Mesenchymal stem cell (in vitro differentiated cells and primary cell): Measurements from ENCODE around the gene XCL1.
"Not testable (repeated sequence)": the region's sequence is repeated elsewhere in the genome, so short reads cannot be mapped to it uniquely, and the experiment has no call there.

ENCODE experiments used
- DNase-seq: peaks from one replicate; pipeline ENCODE4 v3.0.0-alpha.2; 2013
- H2AFZ ChIP-seq: one replicate; pipeline ENCODE4 v1.6.1; 2013; ENCODE audit warnings: low read depth, mild to moderate bottlenecking, control low read depth, inconsistent platforms, low read length, moderate library complexity
- H2AK5ac ChIP-seq: 2 replicates; pipeline ENCODE4 v1.6.1; 2013; ENCODE audit warnings: low read length, moderate library complexity, mild to moderate bottlenecking, inconsistent platforms; ENCODE audit not compliant: severe bottlenecking
- H2BK120ac ChIP-seq: one replicate; pipeline ENCODE4 v1.6.1; 2013; ENCODE audit warnings: low read depth, mild to moderate bottlenecking, inconsistent platforms, low read length, moderate library complexity
- H2BK12ac ChIP-seq, 2 experiments: one replicate each; pipeline ENCODE4 v1.6.1; 2013; ENCODE audit warnings: inconsistent platforms in 2 of 2, low read length in 2 of 2, mild to moderate bottlenecking in 2 of 2, moderate library complexity in 2 of 2, control low read depth in 1 of 2
- H2BK15ac ChIP-seq: one replicate; pipeline ENCODE4 v1.6.1; 2013; ENCODE audit warnings: mild to moderate bottlenecking, low read depth, inconsistent platforms; ENCODE audit not compliant: poor library complexity, severe bottlenecking
- H2BK5ac ChIP-seq: 2 replicates; pipeline ENCODE4 v1.6.1; 2013; ENCODE audit warnings: low read depth, mild to moderate bottlenecking, low read length, control low read depth, inconsistent platforms; ENCODE audit not compliant: poor library complexity, severe bottlenecking
- H3K14ac ChIP-seq, 2 experiments: one replicate each; pipeline ENCODE4 v1.6.1; 2013; ENCODE audit warnings: inconsistent platforms in 2 of 2, low read length in 2 of 2, control low read depth in 1 of 2, mild to moderate bottlenecking in 1 of 2, moderate library complexity in 1 of 2
- H3K18ac ChIP-seq, 2 experiments: one replicate each; pipeline ENCODE4 v1.6.1; 2013; ENCODE audit warnings: inconsistent platforms in 2 of 2, low read length in 2 of 2, control low read depth in 1 of 2, low read depth in 1 of 2, mild to moderate bottlenecking in 1 of 2
- H3K23ac ChIP-seq, 2 experiments: one replicate each; pipeline ENCODE4 v1.6.1; 2013; ENCODE audit warnings: inconsistent platforms in 2 of 2, low read length in 2 of 2, mild to moderate bottlenecking in 2 of 2, moderate library complexity in 2 of 2, control low read depth in 1 of 2
- H3K27ac ChIP-seq: 2 replicates; pipeline ENCODE4 v1.5.1; 2013; ENCODE audit warnings: mild to moderate bottlenecking, moderate library complexity, low read length, control low read depth, inconsistent platforms; ENCODE audit not compliant: poor library complexity, severe bottlenecking
- H3K27me3 ChIP-seq, 2 experiments: 2 replicates each; pipeline versions ENCODE4 v1.6.1 to v1.7.0; 2013; ENCODE audit warnings: low read length in 2 of 2, mild to moderate bottlenecking in 2 of 2, moderate library complexity in 2 of 2, control low read depth in 1 of 2, inconsistent platforms in 1 of 2; ENCODE audit not compliant: control insufficient read depth in 1 of 2, insufficient read depth in 1 of 2
- H3K36me3 ChIP-seq, 2 experiments: 2 replicates each; pipeline versions ENCODE4 v1.6.1 to v1.7.0; 2013; ENCODE audit warnings: low read length in 2 of 2, control low read depth in 1 of 2, inconsistent platforms in 1 of 2, low read depth in 1 of 2, mild to moderate bottlenecking in 1 of 2; ENCODE audit not compliant: insufficient read depth in 2 of 2, control insufficient read depth in 1 of 2
- H3K4ac ChIP-seq, 2 experiments: one replicate each; pipeline ENCODE4 v1.6.1; 2013; ENCODE audit warnings: inconsistent platforms in 2 of 2, low read length in 2 of 2, mild to moderate bottlenecking in 2 of 2, moderate library complexity in 2 of 2, control low read depth in 1 of 2, low read depth in 1 of 2
- H3K4me1 ChIP-seq: 2 replicates; pipeline ENCODE4 v1.6.1; 2013; ENCODE audit warnings: low read depth, low read length, control low read depth; ENCODE audit not compliant: control insufficient read depth, insufficient read depth
- H3K4me2 ChIP-seq: 2 replicates; pipeline ENCODE4 v1.6.1; 2013; ENCODE audit warnings: low read length, mild to moderate bottlenecking, inconsistent platforms; ENCODE audit not compliant: poor library complexity, severe bottlenecking
- H3K4me3 ChIP-seq, 2 experiments: 2 replicates each; pipeline versions ENCODE4 v1.5.1 to v1.7.0; 2013; ENCODE audit warnings: low read length in 2 of 2, mild to moderate bottlenecking in 2 of 2, control low read depth in 1 of 2, low read depth in 1 of 2; ENCODE audit not compliant: insufficient read depth in 1 of 2
- H3K79me1 ChIP-seq: replicated peaks from 2 replicates; pipeline ENCODE4 v1.6.1; 2013; ENCODE audit warnings: mild to moderate bottlenecking, control low read depth, low read length, inconsistent platforms; ENCODE audit not compliant: poor library complexity, severe bottlenecking
- H3K9ac ChIP-seq: 2 replicates; pipeline ENCODE4 v1.7.0; 2013; ENCODE audit warnings: mild to moderate bottlenecking, low read length, moderate library complexity
- H3K9me3 ChIP-seq: 2 replicates; pipeline ENCODE4 v1.7.0; 2013; ENCODE audit warnings: mild to moderate bottlenecking, low read length; ENCODE audit not compliant: control insufficient read depth
- H4K8ac ChIP-seq: one replicate; pipeline ENCODE4 v1.6.1; 2013; ENCODE audit warnings: inconsistent platforms, mild to moderate bottlenecking, low read length, moderate library complexity
- H4K91ac ChIP-seq: one replicate; pipeline ENCODE4 v1.6.1; 2013; ENCODE audit warnings: mild to moderate bottlenecking, low read length, inconsistent platforms
- WGBS: methylation state at CpG from one replicate; pipeline ENCODE4 v1.1.7; 2013; ENCODE audit warnings: mixed read lengths; 5-methylcytosine and 5-hydroxymethylcytosine counted together

The XCL1 gene

DNA sequence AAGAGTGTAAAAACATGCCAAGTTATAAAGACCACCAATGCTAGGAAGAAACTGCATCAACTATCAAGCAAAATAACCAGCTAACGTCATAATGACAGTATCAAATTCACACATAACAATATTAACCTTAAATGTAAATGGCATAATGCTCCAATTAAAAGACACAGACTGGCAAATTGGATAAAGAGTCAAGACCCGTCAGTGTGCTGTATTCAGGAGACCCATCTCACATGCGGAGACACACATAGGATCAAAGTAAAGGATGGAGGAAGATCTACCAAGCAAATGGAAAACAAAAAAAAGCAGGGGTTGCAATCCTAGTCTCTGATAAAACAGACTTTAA, 29.9 kb upstream of the XCL1 start:
- not testable (repeated sequence) for H2BK12ac ChIP-seq, H3K27me3 ChIP-seq, H3K4me3 ChIP-seq, H2BK120ac ChIP-seq, H3K18ac ChIP-seq, H3K14ac ChIP-seq, H2BK5ac ChIP-seq, H2AK5ac ChIP-seq, H3K36me3 ChIP-seq, H2BK15ac ChIP-seq, H3K4ac ChIP-seq, H3K79me1 ChIP-seq, H3K27ac ChIP-seq, H4K91ac ChIP-seq, H4K8ac ChIP-seq, H3K9ac ChIP-seq, H3K4me2 ChIP-seq, H2AFZ ChIP-seq, H3K23ac ChIP-seq, H3K9me3 ChIP-seq, DNase-seq, H3K4me1 ChIP-seq
- 76% methylated on average over 3 of the region's 3 CpGs for whole genome bisulfite sequencing

DNA sequence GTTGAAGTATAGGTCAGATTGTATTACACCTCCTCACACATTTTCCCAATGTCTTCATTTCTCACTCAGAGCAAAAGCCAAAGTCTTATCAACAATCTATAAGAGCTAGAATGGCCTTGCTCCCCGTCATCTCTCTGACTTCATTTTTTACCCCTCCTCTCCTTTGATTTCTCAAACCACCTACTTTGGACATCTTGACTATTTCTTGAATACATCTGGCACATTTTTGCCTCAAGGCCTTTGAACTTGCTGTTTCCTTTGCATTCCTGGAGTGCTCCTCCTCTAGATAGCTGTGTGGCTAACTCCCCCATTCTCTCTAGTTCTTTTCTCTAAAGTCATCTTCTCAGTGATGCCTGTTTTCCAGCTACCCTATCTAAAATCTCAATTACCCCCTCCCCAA, 25.4 kb upstream of the XCL1 start:
- Histone ChIP-seq H2BK12ac (no peak overlapping the region), H2BK15ac (no peak overlapping the region), H2AFZ (no peak overlapping the region), H2AK5ac (no peak overlapping the region), H3K18ac (no peak overlapping the region), H2BK120ac (no peak overlapping the region), H3K4me3 (no peak overlapping the region), H3K4me2 (no peak overlapping the region), H2BK5ac (no peak overlapping the region), H3K23ac (no peak overlapping the region), H3K27me3 (no peaks in the 10 kb centered on the region), H3K79me1 (no peaks in the 10 kb centered on the region), H4K91ac (no peak overlapping the region), H3K14ac (no peak overlapping the region), H3K9me3 (no peaks in the 10 kb centered on the region), H3K9ac (no peak overlapping the region), H3K4ac (no peak overlapping the region), H4K8ac (no peak overlapping the region), H3K36me3 (no peaks in the 10 kb centered on the region), H3K4me1 (no peaks in the 10 kb centered on the region), H3K27ac (no peak overlapping the region)
- peak; percentile 10 for DNase-seq
- WGBS, result 76% methylated on average over 1 of the region's 1 CpG

DNA sequence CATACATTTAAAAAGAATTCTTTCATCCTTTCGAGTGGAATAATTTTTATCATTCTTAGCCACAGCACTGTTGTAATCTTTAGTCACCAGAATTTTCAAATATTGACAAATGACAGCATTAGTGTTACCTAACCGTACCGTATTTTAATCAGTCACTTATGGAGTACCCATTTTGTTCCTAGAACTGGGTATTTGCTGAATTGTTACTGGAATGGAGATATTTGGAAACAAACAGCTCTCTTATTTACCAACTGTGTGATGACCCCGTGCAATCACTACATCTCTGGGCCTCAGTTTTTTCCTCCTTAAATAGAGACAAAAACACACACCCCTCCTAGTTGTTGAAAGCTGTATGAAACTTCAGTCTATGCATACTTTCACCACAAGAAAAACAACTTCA, 24.7 kb upstream of the XCL1 start:
- 88% methylated on average over 4 of the region's 4 CpGs for WGBS

DNA sequence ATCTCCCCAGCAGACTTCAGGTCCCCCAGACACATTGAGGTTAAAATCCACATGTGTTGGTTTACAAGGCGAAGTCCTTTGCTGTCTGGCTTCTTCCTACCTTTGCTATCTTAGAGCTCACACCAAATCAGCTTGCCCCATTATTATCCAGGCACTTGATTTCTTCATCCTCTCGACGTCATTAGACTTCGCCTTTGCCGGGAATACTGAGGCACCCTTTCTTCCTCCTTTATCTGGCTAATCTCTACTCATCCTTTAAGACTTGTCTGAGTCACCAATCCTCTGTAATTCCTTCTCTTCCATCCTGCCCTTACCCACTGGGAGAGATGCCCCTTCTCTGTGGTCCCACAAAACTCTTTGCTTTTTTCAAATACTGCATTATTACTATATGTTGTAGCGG, 23.4 kb upstream of the XCL1 start:
- no peaks in the 10 kb centered on the region for H3K79me1 ChIP-seq
- H2BK12ac ChIP-seq, result no peak overlapping the region
- no peaks in the 10 kb centered on the region for H3K9me3 ChIP-seq
- DNase-seq, result no peak
- no peak overlapping the region for H3K18ac ChIP-seq
- 90% methylated on average over 5 of the region's 6 CpGs for WGBS
- no peak overlapping the region for H3K4ac ChIP-seq
- no peak overlapping the region for H3K4me3 ChIP-seq
- no peak overlapping the region for H3K14ac ChIP-seq
- H2BK120ac ChIP-seq, result no peak overlapping the region
- H4K91ac ChIP-seq, result no peak overlapping the region
- H2BK5ac ChIP-seq, result no peak overlapping the region
- H3K23ac ChIP-seq, result no peak overlapping the region
- H2BK15ac ChIP-seq, result no peak overlapping the region
- H3K36me3 ChIP-seq, result no peaks in the 10 kb centered on the region
- no peaks in the 10 kb centered on the region for H3K4me1 ChIP-seq
- H2AFZ ChIP-seq, result no peak overlapping the region
- H3K9ac ChIP-seq, result no peak overlapping the region
- no peak overlapping the region for H4K8ac ChIP-seq
- no peak overlapping the region for H2AK5ac ChIP-seq
- no peaks in the 10 kb centered on the region for H3K27me3 ChIP-seq
- H3K4me2 ChIP-seq, result no peak overlapping the region
- H3K27ac ChIP-seq, result no peak overlapping the region

More for the DNA sequence above, 24.7 kb upstream of the XCL1 start:
- Histone ChIP-seq H2BK12ac (no peak overlapping the region), H3K4me3 (no peak overlapping the region), H3K4me2 (no peak overlapping the region), H2BK15ac (no peak overlapping the region), H2BK120ac (no peak overlapping the region), H4K8ac (no peak overlapping the region), H4K91ac (no peak overlapping the region), H3K4me1 (no peaks in the 10 kb centered on the region), H2AFZ (no peak overlapping the region), H3K4ac (no peak overlapping the region), H3K79me1 (no peaks in the 10 kb centered on the region), H3K18ac (no peak overlapping the region), H3K23ac (no peak overlapping the region), H3K9ac (no peak overlapping the region), H3K36me3 (no peaks in the 10 kb centered on the region), H3K14ac (no peak overlapping the region), H3K9me3 (no peaks in the 10 kb centered on the region), H3K27me3 (no peaks in the 10 kb centered on the region), H2BK5ac (no peak overlapping the region), H2AK5ac (no peak overlapping the region), H3K27ac (no peak overlapping the region)
- DNase-seq, result no peak
